Loucy (cell line): ENCODE data around the gene CHPF2.

Source experiments
- EZH2phosphoT487 ChIP-seq: fragments of 200-600 bp; IDR thresholded peaks from 2 replicates; pipeline ENCODE4 v1.6.1; 2018; ENCODE audit warnings: antibody characterized with exemption, mild to moderate bottlenecking, moderate library complexity, borderline replicate concordance
- TF ChIP-seq, protein P1 (sequence below): fragments of 200-600 bp; sonication (generic); conservative IDR thresholded peaks from 2 replicates; pipeline ENCODE4 v1.5.1; 2014; ENCODE audit warnings: mild to moderate bottlenecking, antibody characterized with exemption, low read length

DNA sequence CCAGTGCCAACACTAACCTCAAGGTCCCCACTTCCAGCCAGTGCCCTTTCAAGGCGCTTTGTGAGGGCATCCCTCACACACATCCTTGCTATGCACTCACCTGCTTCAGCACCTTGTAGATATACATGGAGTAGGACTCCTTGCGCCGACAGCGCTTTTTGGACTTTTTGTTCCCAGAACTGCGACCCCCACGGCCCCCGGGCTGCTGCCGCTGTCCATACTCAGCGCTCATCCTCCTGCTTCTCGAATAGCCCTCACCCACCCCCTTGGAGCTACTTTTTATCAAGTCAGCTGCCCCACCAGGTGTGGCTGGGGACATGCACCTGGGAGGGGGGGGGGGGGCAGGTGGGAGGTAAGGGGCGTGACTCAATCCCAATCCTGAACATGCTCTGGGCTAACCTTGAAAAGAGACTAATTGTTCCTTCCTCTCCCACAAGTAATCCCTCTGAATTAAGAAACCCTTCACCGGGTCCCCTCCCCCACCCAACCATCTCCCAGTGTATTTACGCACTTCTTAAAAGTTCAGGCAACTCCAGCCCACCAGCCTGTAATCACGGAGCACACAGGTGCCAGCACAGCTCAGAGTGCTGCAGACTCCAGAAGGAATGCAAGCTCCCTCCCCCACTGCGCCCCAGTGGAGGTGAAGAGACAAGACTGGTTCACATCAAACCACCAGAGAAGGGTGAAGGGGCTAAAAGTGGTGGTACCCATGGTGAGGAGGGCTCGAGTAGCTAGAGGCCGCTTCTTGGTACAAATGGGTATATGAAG lies 22.0 kb upstream of the CHPF2 start, which contains the start of gene H2BK1:
- TF ChIP-seq, protein P1, sequence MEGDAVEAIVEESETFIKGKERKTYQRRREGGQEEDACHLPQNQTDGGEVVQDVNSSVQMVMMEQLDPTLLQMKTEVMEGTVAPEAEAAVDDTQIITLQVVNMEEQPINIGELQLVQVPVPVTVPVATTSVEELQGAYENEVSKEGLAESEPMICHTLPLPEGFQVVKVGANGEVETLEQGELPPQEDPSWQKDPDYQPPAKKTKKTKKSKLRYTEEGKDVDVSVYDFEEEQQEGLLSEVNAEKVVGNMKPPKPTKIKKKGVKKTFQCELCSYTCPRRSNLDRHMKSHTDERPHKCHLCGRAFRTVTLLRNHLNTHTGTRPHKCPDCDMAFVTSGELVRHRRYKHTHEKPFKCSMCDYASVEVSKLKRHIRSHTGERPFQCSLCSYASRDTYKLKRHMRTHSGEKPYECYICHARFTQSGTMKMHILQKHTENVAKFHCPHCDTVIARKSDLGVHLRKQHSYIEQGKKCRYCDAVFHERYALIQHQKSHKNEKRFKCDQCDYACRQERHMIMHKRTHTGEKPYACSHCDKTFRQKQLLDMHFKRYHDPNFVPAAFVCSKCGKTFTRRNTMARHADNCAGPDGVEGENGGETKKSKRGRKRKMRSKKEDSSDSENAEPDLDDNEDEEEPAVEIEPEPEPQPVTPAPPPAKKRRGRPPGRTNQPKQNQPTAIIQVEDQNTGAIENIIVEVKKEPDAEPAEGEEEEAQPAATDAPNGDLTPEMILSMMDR: no peak
- TF ChIP-seq EZH2phosphoT487: no peak
